BJ (cell line): Measurements from ENCODE around the gene SYNE2. TPM values are rescaled to one million over a fixed set of nuclear protein-coding genes. Genes with fewer than 3 reads are reported as not detected.

Experiments used
- CTCF ChIA-PET: fragments of 350-600 bp; formaldehyde crosslinking; extraction: SDS; loops from one replicate; lab custom pipeline; 2021; ENCODE audit warnings: antibody characterized with exemption, inconsistent platforms; lab: Yijun Ruan, JAX
- POLR2A ChIA-PET: fragments of 300-600 bp; sonication (Branson Sonifier 250); formaldehyde crosslinking; extraction: SDS; loops from one replicate; lab custom pipeline; 2021; ENCODE audit warnings: antibody characterized with exemption; lab: Charles Lee
- DNase-seq: peaks from one replicate; pipeline ENCODE4 v3.0.0-alpha.2; 2011; ENCODE audit warnings: low read depth
- H3K27me3 ChIP-seq: 2 replicates; pipeline ENCODE4 v1.6.0; 2011; ENCODE audit warnings: low read length; ENCODE audit not compliant: control insufficient read depth, insufficient read depth
- H3K36me3 ChIP-seq: 2 replicates; pipeline ENCODE4 v1.5.1; 2011; ENCODE audit warnings: low read length; ENCODE audit not compliant: control insufficient read depth, insufficient read depth
- H3K4me3 ChIP-seq: 2 replicates; pipeline ENCODE4 v1.5.1; 2011; ENCODE audit warnings: low read depth, mild to moderate bottlenecking, control low read depth, low read length
- polyA plus RNA-seq: library from polyadenylated mRNA; depleted of rRNA; stranded (reverse); fragments of >200 nt; gene quantifications from 2 replicates; pipeline ENCODE4 v1.2.3, GENCODE V29; 2011
- TF ChIP-seq, protein P1 (sequence below): IDR thresholded peaks from 2 replicates; pipeline ENCODE4 v1.5.1; 2011; ENCODE audit warnings: low read depth, mild to moderate bottlenecking, control low read depth, inconsistent platforms, low read length, moderate library complexity; ENCODE audit not compliant: insufficient read depth

Gene SYNE2
- polyA plus RNA-seq, 1 experiment, result 5.2 TPM

DNA sequence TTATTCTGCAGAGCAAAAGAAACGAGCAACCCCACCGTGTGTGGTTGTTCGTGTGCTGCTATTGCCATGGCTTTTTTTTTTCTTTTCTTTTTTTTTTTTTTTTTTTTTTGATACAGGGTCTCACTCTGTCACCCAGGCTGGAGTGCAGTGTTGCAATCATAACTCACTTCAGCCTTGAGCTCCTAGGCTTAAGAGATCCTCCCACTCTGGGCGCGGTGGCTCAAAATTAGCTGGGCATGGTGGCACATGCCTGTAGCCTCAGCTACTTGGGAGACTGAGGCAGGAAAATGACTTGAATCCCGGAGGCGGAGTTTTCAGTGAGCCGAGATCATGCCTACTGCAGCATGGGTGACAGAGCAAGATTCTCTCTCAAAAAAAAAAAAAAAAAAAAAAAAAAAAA, 297.1 kb downstream of the SYNE2 start:
- DNase-seq, result no peak
- no peak overlapping the region for H3K4me3 ChIP-seq
- POLR2A ChIA-PET, result no interaction called here
- H3K36me3 ChIP-seq, result no peaks in the 10 kb centered on the region; the same call in 1 of the 2 replicates
- CTCF ChIA-PET, result interaction anchor here (1.1 kb wide), 1 partner anchor 19 kb away, joined by 3 read pairs; no protein-coding TSS in a partner anchor
- no peaks in the 10 kb centered on the region for H3K27me3 ChIP-seq
- TF ChIP-seq, protein P1, sequence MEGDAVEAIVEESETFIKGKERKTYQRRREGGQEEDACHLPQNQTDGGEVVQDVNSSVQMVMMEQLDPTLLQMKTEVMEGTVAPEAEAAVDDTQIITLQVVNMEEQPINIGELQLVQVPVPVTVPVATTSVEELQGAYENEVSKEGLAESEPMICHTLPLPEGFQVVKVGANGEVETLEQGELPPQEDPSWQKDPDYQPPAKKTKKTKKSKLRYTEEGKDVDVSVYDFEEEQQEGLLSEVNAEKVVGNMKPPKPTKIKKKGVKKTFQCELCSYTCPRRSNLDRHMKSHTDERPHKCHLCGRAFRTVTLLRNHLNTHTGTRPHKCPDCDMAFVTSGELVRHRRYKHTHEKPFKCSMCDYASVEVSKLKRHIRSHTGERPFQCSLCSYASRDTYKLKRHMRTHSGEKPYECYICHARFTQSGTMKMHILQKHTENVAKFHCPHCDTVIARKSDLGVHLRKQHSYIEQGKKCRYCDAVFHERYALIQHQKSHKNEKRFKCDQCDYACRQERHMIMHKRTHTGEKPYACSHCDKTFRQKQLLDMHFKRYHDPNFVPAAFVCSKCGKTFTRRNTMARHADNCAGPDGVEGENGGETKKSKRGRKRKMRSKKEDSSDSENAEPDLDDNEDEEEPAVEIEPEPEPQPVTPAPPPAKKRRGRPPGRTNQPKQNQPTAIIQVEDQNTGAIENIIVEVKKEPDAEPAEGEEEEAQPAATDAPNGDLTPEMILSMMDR, result no peak

DNA sequence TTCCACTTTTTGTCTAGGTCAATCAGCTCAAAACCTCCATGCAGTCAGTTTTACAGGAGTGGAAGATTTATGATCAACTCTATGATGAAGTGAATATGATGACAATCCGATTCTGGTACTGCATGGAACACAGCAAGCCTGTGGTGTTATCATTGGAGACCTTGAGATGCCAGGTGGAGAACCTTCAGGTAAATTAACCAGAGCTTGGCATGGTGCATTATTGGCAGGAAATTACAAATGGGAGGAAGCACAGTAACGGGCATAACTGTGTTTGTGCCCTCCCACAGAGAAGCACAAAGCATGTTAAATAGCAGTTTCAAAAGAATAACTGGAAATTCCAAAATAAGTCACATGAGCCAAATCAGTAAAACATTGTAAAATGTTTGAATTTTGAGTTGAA, 305.8 kb downstream of the SYNE2 start:
- ChIA-PET CTCF (interaction anchor here (1.1 kb wide), 1 partner anchor 145 kb away, joined by 3 read pairs; no protein-coding TSS in a partner anchor), POLR2A (no interaction called here)
- DNase-seq, result no peak
- TF ChIP-seq, protein P1, result no peak
- Histone ChIP-seq H3K27me3 (no peaks in the 10 kb centered on the region), H3K4me3 (no peak overlapping the region), H3K36me3 (no peaks in the 10 kb centered on the region)

DNA sequence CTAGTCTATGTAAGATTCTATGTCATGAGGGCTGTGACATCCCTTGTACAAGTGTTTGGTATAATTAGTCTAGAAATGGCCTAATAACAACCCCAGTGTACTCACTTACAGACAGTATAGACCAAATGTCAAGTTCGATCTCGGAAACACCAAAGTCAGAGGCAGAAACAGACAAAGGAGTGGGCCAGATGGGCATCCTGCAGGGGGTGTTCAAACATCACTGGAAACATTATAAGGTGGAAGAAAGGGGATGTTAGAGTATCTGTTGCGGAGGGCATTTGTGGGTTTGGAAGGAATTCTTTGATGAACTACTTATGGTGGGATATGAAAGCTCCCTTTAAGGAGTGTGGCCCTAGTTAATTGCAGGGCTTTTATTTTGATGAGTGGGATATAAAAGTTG, 306.8 kb downstream of the SYNE2 start:
- no peak for DNase-seq
- CTCF ChIA-PET, result no interaction called here
- TF ChIP-seq, protein P1, result no peak
- Histone ChIP-seq H3K36me3 (no peaks in the 10 kb centered on the region), H3K4me3 (no peak overlapping the region), H3K27me3 (no peaks in the 10 kb centered on the region)
- POLR2A ChIA-PET, result no interaction called here

DNA sequence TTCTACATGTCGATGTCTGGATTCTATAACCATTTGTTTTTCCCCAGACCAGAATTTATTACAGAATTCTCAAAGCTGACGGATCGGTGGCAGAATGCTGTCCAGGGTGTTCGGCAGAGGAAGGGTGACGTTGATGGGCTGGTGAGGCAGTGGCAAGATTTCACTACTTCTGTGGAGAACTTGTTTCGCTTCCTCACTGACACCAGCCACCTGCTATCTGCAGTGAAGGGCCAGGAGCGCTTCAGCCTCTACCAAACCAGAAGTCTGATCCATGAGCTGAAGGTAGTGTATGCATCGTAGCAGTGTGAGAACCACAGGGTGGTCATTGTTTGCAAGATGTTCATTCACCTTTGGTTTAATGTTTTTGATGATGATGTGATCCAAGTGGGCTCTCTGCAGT, 317.4 kb downstream of the SYNE2 start:
- no peak for DNase-seq
- ChIA-PET CTCF (no interaction called here), POLR2A (no interaction called here)
- no peaks in the 10 kb centered on the region for H3K36me3 ChIP-seq
- H3K4me3 ChIP-seq, result no peak overlapping the region
- no peaks in the 10 kb centered on the region for H3K27me3 ChIP-seq
- TF ChIP-seq, protein P1, result no peak

DNA sequence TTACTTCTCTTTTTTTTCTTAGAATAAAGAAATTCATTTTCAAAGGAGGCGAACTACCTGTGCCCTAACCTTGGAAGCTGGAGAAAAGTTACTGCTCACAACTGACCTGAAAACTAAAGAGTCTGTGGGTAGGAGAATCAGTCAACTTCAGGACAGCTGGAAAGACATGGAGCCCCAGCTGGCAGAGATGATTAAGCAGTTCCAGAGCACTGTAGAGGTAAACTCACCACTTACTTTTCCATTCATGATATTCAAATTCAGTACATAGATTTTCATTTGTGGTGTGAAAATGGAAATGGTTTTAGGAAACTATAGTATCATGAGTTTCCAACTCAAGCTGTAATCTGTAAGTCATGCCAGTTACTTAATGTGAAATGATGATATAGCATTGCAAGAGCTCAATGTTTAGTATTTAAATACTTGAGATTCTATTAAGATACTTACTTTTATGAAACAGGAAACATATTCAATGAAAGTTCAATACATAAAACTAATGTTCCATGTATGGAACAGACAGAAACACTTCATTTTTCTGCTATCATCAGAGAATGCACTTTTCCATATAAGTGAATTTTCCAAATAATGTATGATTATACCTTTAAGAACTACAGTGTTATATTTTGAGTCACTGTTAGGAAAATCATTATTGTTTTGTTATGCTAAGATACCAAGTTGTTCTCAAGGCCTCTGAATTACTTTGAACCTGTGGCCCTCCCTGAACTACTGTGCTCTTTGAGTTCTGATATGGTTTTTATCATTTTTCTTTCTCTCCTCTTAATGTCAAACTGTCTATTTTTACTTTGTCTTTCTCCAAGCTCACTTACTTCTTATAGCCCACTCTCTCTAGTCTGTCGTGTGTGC, 322.3 kb downstream of the SYNE2 start:
- TF ChIP-seq, protein P1, result no peak
- DNase-seq, result no peak
- ChIA-PET POLR2A (no interaction called here), CTCF (interaction anchor here (0.8 to 1.2 kb wide), 2 partner anchors 10 to 13 kb away, joined by 4 to 5 read pairs; no protein-coding TSS in a partner anchor)
- Histone ChIP-seq H3K27me3 (no peaks in the 10 kb centered on the region), H3K4me3 (no peak overlapping the region), H3K36me3 (no peaks in the 10 kb centered on the region)
